ENCODE results near the gene AMOT.

Gene AMOT

DNA sequence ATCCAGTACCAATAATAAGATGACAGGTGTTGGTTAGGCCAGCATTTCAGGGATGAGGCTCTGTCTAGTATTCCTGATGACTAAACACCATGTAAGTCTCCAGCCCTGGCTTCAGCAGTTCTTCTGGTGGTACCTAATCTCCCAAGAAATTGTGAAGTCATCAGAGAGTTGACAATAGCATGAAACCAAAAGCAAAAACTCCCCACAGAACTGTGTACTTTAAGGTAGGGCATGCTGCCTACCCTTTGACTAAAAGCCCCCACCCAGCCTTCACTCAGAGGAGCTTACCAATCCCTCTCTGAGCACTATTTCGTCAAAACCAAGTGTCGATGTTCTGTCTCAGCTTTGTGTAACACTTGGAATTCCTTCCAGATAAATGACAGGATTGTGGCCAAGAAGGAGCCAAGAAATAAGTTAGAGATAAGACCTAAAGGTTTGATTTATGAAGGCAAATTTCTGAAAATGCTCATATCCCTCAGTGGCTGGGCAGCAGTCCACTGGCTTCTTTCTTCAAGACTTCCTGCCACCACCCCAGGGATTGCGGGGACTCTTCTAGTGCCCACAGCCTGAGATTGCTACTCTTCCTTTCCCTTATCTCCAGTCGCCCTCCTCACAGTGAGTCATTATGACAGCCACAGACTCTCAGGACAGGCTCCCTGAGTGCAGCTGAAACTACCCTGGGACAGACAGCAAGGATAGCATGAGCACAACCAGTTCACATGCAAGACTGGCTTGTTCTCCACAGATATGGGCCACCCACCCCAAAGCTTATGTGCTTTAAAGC, 93.6 kb downstream of the AMOT start:
- Histone ChIP-seq H3K79me2 (ENCODE audit: insufficient read depth, low read length) (no peaks in the 10 kb centered on the region), H3K4me1 (ENCODE audit: insufficient read depth, low read length, poor library complexity, severe bottlenecking) (no peaks in the 10 kb centered on the region), H3K4me2 (ENCODE audit: low read depth, low read length, poor library complexity, severe bottlenecking) (no peak overlapping the region), H3K9me2 (replicated peaks; ENCODE audit: low read depth, low read length) (no peaks in the 10 kb centered on the region), H3K9me3 (ENCODE audit: insufficient read depth, low read depth, low read length) (no peaks in the 10 kb centered on the region), H4K20me1 (ENCODE audit: insufficient read depth, low read length, poor library complexity, severe bottlenecking) (no peaks in the 10 kb centered on the region), H2AFZ (ENCODE audit: low read length) (no peak overlapping the region), H3F3A (ENCODE audit: low read depth) (no peaks in the 10 kb centered on the region), H3K36me3 (ENCODE audit: insufficient read depth, low read length) (no peaks in the 10 kb centered on the region), H3K9ac (ENCODE audit: low read depth, low read length, poor library complexity, severe bottlenecking) (no peak overlapping the region), H3K27me3 (ENCODE audit: insufficient read depth, low read length, poor library complexity, severe bottlenecking) (no peaks in the 10 kb centered on the region), H3K4me3 (ENCODE audit: low read length, poor library complexity, severe bottlenecking) (no peak overlapping the region)
- no peak for TF ChIP-seq EZH2phosphoT487 (IDR thresholded peaks at IDR 0.05; ENCODE audit: borderline replicate concordance)
- TF ChIP-seq, protein P1, sequence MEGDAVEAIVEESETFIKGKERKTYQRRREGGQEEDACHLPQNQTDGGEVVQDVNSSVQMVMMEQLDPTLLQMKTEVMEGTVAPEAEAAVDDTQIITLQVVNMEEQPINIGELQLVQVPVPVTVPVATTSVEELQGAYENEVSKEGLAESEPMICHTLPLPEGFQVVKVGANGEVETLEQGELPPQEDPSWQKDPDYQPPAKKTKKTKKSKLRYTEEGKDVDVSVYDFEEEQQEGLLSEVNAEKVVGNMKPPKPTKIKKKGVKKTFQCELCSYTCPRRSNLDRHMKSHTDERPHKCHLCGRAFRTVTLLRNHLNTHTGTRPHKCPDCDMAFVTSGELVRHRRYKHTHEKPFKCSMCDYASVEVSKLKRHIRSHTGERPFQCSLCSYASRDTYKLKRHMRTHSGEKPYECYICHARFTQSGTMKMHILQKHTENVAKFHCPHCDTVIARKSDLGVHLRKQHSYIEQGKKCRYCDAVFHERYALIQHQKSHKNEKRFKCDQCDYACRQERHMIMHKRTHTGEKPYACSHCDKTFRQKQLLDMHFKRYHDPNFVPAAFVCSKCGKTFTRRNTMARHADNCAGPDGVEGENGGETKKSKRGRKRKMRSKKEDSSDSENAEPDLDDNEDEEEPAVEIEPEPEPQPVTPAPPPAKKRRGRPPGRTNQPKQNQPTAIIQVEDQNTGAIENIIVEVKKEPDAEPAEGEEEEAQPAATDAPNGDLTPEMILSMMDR (conservative IDR thresholded peaks at IDR 0.05; ENCODE audit: low read length) = no peak

DNA sequence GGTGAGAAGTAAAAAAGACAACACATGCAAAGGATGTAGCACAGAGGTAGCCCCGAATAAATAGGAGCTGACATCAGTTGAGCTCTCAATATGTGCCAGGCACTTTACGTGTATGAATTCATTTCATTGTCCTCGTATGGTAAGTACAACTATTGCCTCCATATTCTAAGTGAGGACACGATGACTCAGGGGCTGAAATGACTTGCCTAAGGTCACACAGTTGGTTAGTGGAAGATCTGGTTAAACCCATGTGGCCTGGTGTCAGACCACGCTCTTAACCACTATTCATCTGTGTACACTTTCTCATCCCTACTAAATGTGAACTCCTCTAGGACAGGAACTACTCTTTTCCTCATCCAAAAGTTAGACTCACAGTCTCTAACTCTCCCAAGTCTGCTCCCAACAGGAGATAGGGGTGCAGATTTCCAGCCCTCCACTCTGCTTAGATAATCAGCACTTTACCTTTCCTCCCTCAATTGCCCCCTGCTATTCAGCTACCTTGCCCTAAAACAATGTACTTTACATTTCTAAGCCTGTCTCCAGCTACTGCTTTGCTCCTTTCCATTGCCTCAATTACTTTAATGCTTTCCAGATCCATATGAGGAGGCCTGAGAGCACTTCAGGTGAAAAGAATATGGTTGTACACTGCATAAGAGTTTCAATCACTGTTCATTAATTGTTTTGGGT, 102.1 kb downstream of the AMOT start:
- Histone ChIP-seq H3F3A (ENCODE audit: low read depth) (no peaks in the 10 kb centered on the region), H4K20me1 (ENCODE audit: insufficient read depth, low read length, poor library complexity, severe bottlenecking) (no peaks in the 10 kb centered on the region), H3K9me2 (replicated peaks; ENCODE audit: low read depth, low read length) (no peaks in the 10 kb centered on the region), H3K4me1 (ENCODE audit: insufficient read depth, low read length, poor library complexity, severe bottlenecking) (peaks cover 15% of the 10 kb centered on the region), H3K4me2 (ENCODE audit: low read depth, low read length, poor library complexity, severe bottlenecking) (no peak overlapping the region), H3K27me3 (ENCODE audit: insufficient read depth, low read length, poor library complexity, severe bottlenecking) (no peaks in the 10 kb centered on the region), H3K9ac (ENCODE audit: low read depth, low read length, poor library complexity, severe bottlenecking) (no peak overlapping the region), H3K79me2 (ENCODE audit: insufficient read depth, low read length) (no peaks in the 10 kb centered on the region), H3K9me3 (ENCODE audit: insufficient read depth, low read depth, low read length) (no peaks in the 10 kb centered on the region), H3K36me3 (ENCODE audit: insufficient read depth, low read length) (no peaks in the 10 kb centered on the region), H2AFZ (ENCODE audit: low read length) (no peak overlapping the region), H3K4me3 (ENCODE audit: low read length, poor library complexity, severe bottlenecking) (no peak overlapping the region)
- TF ChIP-seq, protein P1 (conservative IDR thresholded peaks at IDR 0.05; ENCODE audit: low read length) = no peak
- TF ChIP-seq EZH2phosphoT487 (IDR thresholded peaks at IDR 0.05; ENCODE audit: borderline replicate concordance) = no peak

DNA sequence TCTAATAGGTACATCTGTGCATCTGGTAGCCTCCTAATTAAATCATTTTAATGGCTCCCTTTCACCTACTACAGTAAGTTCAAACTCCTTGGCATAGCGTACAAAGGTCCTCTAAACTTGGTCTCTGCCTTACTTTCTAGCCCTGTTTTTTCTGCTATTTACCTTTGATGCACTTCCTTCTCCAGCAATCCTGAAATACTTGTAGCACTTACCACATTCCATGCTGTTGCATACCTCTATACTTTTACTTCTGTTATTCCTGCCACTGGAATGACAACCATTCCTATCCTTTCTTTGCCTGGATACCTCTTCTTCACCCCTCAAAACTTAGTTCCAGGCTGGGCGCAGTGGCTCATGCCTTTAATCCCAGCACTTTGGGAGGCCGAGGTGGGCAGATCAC, 104.3 kb downstream of the AMOT start:
- no peaks in the 10 kb centered on the region for H3K27me3 ChIP-seq (ENCODE audit: insufficient read depth, low read length, poor library complexity, severe bottlenecking)

More for the DNA sequence above, 104.3 kb downstream of the AMOT start:
- H3K79me2 ChIP-seq (ENCODE audit: insufficient read depth, low read length) = no peaks in the 10 kb centered on the region
- no peak for TF ChIP-seq EZH2phosphoT487 (IDR thresholded peaks at IDR 0.05; ENCODE audit: borderline replicate concordance)
- TF ChIP-seq, protein P1 (conservative IDR thresholded peaks at IDR 0.05; ENCODE audit: low read length) = no peak
- H3F3A ChIP-seq (ENCODE audit: low read depth) = no peaks in the 10 kb centered on the region
- no peaks in the 10 kb centered on the region for H3K9me2 ChIP-seq (replicated peaks; ENCODE audit: low read depth, low read length)
- H3K4me1 ChIP-seq (ENCODE audit: insufficient read depth, low read length, poor library complexity, severe bottlenecking) = peaks cover 15% of the 10 kb centered on the region
- H3K36me3 ChIP-seq (ENCODE audit: insufficient read depth, low read length) = no peaks in the 10 kb centered on the region
- H3K4me2 ChIP-seq (ENCODE audit: low read depth, low read length, poor library complexity, severe bottlenecking) = no peak overlapping the region
- H3K9ac ChIP-seq (ENCODE audit: low read depth, low read length, poor library complexity, severe bottlenecking) = no peak overlapping the region
- H3K4me3 ChIP-seq (ENCODE audit: low read length, poor library complexity, severe bottlenecking) = no peak overlapping the region
- no peaks in the 10 kb centered on the region for H4K20me1 ChIP-seq (ENCODE audit: insufficient read depth, low read length, poor library complexity, severe bottlenecking)
- no peak overlapping the region for H2AFZ ChIP-seq (ENCODE audit: low read length)
- no peaks in the 10 kb centered on the region for H3K9me3 ChIP-seq (ENCODE audit: insufficient read depth, low read depth, low read length)

All from Loucy (cell line).